ENCODE results near the gene IRS2.

DNA sequence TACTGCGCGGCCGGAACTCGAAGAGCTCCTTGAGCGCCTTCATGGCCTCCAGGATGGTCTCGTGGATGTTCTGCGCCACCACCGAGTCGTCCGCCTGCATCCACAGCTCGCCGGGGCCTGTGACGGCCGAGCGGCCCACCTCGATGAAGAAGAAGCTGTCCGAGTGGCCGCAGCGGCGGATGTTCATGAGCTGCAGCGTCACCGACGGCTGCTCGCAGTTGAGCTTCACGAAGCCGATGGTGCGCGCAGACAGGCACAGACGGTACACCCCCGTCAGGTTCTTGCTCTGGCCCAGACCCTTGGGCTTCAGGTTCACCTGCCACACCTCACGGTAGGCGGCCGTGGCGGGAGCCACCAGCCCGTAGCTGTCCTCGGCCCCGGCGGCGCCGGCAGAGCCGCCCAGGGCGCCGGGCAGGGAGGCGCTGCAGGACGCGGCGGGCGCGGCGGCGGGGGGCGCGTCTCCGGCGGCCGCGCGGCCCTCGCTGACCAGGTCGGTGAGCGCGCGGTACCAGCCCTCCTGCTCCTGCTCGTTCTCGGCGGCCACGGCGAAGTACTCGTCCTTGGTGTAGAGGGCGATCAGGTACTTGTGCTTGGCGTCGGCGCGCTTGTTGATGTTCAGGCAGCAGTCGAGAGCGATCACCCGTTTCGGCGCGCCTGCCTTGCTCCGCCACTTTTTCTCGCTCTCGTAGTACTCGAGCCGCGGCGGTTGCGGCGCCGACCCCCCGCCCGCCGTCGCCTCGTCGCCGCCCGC, 1.1 kb downstream of the IRS2 start:
- TF ChIP-seq EZH2 (IDR thresholded peaks at IDR 0.05; ENCODE audit: low read length, missing control alignments), result no peak
- TF ChIP-seq, protein P1, sequence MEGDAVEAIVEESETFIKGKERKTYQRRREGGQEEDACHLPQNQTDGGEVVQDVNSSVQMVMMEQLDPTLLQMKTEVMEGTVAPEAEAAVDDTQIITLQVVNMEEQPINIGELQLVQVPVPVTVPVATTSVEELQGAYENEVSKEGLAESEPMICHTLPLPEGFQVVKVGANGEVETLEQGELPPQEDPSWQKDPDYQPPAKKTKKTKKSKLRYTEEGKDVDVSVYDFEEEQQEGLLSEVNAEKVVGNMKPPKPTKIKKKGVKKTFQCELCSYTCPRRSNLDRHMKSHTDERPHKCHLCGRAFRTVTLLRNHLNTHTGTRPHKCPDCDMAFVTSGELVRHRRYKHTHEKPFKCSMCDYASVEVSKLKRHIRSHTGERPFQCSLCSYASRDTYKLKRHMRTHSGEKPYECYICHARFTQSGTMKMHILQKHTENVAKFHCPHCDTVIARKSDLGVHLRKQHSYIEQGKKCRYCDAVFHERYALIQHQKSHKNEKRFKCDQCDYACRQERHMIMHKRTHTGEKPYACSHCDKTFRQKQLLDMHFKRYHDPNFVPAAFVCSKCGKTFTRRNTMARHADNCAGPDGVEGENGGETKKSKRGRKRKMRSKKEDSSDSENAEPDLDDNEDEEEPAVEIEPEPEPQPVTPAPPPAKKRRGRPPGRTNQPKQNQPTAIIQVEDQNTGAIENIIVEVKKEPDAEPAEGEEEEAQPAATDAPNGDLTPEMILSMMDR (conservative IDR thresholded peaks at IDR 0.05 in 1 of 2, IDR thresholded peaks at IDR 0.05 in 1 of 2; ENCODE audit: low read depth in 1 of 2, low read length in 2 of 2), result no peak

Data from fibroblast of lung (primary cell).